Kidney (tissue), 14 donors: ENCODE data around the gene KCNMB2. TPM values are rescaled to one million over a fixed set of nuclear protein-coding genes. Genes with fewer than 3 reads are reported as not detected.

Experiments
- DNase-seq, 5 donors: peaks; one replicate each; pipeline ENCODE4 v3.0.0-alpha.2; 2013 to 2020
- FAIRE-seq: peaks from 2 replicates; lab custom pipeline; 2012; peaks lifted over from hg19 to GRCh38; lab: Jason Lieb, UNC
- H3K27ac ChIP-seq, 2 donors: one replicate each; pipeline ENCODE4 v1.7.0; 2013; ENCODE audit warnings: low read depth in 2 of 2, low read length in 2 of 2, inconsistent platforms in 1 of 2
- H3K27me3 ChIP-seq: one replicate; pipeline ENCODE4 v1.7.1; 2013; ENCODE audit warnings: low read length, inconsistent platforms; ENCODE audit not compliant: control insufficient read depth, insufficient read depth
- H3K36me3 ChIP-seq, 3 donors: one replicate each; pipeline versions ENCODE4 v1.7.0 to v1.7.1; 2013; ENCODE audit warnings: low read length in 3 of 3, control low read depth in 1 of 3, inconsistent platforms in 1 of 3; ENCODE audit not compliant: insufficient read depth in 3 of 3, control insufficient read depth in 2 of 3
- H3K4me1 ChIP-seq, 3 donors: one replicate each; pipeline versions ENCODE4 v1.7.0 to v1.7.1; 2013; ENCODE audit warnings: low read length in 3 of 3, inconsistent platforms in 1 of 3, low read depth in 1 of 3; ENCODE audit not compliant: control insufficient read depth in 2 of 3, insufficient read depth in 2 of 3
- H3K4me3 ChIP-seq, 3 donors: one replicate each; pipeline versions ENCODE4 v1.7.0 to v1.8.1; 2013; ENCODE audit warnings: low read length in 3 of 3, control low read depth in 1 of 3, inconsistent platforms in 1 of 3
- H3K9ac ChIP-seq, 3 donors: one replicate each; pipeline versions ENCODE4 v1.7.0 to v1.7.1; 2013; ENCODE audit warnings: low read length in 3 of 3, control low read depth in 1 of 3, inconsistent platforms in 1 of 3
- H3K9me3 ChIP-seq, 3 donors: one replicate each; pipeline versions ENCODE4 v1.7.0 to v1.7.1; 2013; ENCODE audit warnings: low read length in 3 of 3, control low read depth in 1 of 3, inconsistent platforms in 1 of 3; ENCODE audit not compliant: control insufficient read depth in 2 of 3, insufficient read depth in 1 of 3
- CTCF ChIP-seq: IDR thresholded peaks from 3 replicates; pipeline ENCODE4 v1.5.1; 2012; ENCODE audit warnings: mild to moderate bottlenecking, moderate library complexity, borderline replicate concordance; ENCODE audit not compliant: insufficient read depth; ENCODE audit errors: extremely low read depth
- intact Hi-C: fragments of 100-400 bp; cut with DNase I; formaldehyde crosslinking; loops from one replicate; pipeline ENCODE4 v1.11.1; 2022
- polyA plus RNA-seq: library from polyadenylated mRNA; stranded (reverse); fragments of 350-450 nt; fragmentation: Illumina TruSeq; extraction: RNeasy Lipid Tissue Mini Kit (QIAGEN cat#74804); gene quantifications from one replicate; pipeline ENCODE4 v1.2.3, GENCODE V29; 2014; ENCODE audit warnings: low read depth, low replicate concordance; ENCODE audit not compliant: insufficient read depth
- total RNA-seq: library from RNA; stranded (reverse); fragmentation: NEBNext Ultra II Directional; extraction: Animal tissue kit (Norgen Biotek cat#: 25700); gene quantifications from one replicate; pipeline ENCODE4 v1.2.1, GENCODE V29; 2021
- donor health status: control.
- donor health status: control.
- donor health status: control.
- donor health status: control.
- donor health status: control.
- donor health status: DM: yes; HTN: yes; CAD: no.
- donor health status: Normal renal cell carcinoma (clear cell type).

KCNMB2 gene
- total and polyA plus RNA-seq, 2 donors from 2014 or later, result 2.1 to 4.4 TPM

- no peak for FAIRE-seq
- DNase-seq, result no peak
- Histone ChIP-seq H3K4me1 (peaks cover 0 to 5% (median 0%) of the 10 kb centered on the region in 3 donors), H3K36me3 (no peaks in the 10 kb centered on the region), H3K9me3 (no peaks in the 10 kb centered on the region), H3K4me3 (no peak overlapping the region), H3K9ac (no peak overlapping the region), H3K27ac (no peak overlapping the region), H3K27me3 (no peaks in the 10 kb centered on the region)
- no peak for TF ChIP-seq CTCF
- intact Hi-C loops, result no loop called here
These were observed 30.4 kb upstream of the KCNMB2 start for GRCh38 chr3:178505832-178506231.

GRCh38 chr3:178507507-178508442 lies 28.5 kb upstream of the KCNMB2 start:
- no peak for FAIRE-seq
- Histone ChIP-seq H3K27me3 (no peaks in the 10 kb centered on the region), H3K27ac (no peak overlapping the region), H3K9me3 (no peaks in the 10 kb centered on the region), H3K36me3 (no peaks in the 10 kb centered on the region), H3K9ac (no peak overlapping the region), H3K4me1 (peaks cover 0 to 5% (median 0%) of the 10 kb centered on the region in 3 donors), H3K4me3 (no peak overlapping the region)
- no peak for TF ChIP-seq CTCF
- intact Hi-C loops, result no loop called here
- no peak for DNase-seq

- no peak for FAIRE-seq
- no peak overlapping the region for H3K4me3 ChIP-seq
- no peak for TF ChIP-seq CTCF
- no peak overlapping the region for H3K9ac ChIP-seq
- H3K27ac ChIP-seq, result no peak overlapping the region
- peaks cover 0 to 5% (median 0%) of the 10 kb centered on the region in 3 donors for H3K4me1 ChIP-seq
- intact Hi-C loops, result no loop called here
- no peaks in the 10 kb centered on the region for H3K27me3 ChIP-seq
- DNase-seq, result no peak
- no peaks in the 10 kb centered on the region for H3K36me3 ChIP-seq
- H3K9me3 ChIP-seq, result no peaks in the 10 kb centered on the region
These were observed 27.8 kb upstream of the KCNMB2 start for GRCh38 chr3:178508443-178508825.
